HG03025 (cell line): ENCODE data around the gene NELFCD.
"Not testable (repeated sequence)": the region's sequence is repeated elsewhere in the genome, so short reads cannot be mapped to it uniquely, and the experiment has no call there.

Experiments used
- ATAC-seq: cut with Tn5 transposase; IDR thresholded peaks from one replicate; pipeline ENCODE4 v1.9.1; 2021; ENCODE audit warnings: mild to moderate bottlenecking, moderate library complexity; ENCODE audit not compliant: unreplicated experiment, low FRiP score

The NELFCD gene

DNA sequence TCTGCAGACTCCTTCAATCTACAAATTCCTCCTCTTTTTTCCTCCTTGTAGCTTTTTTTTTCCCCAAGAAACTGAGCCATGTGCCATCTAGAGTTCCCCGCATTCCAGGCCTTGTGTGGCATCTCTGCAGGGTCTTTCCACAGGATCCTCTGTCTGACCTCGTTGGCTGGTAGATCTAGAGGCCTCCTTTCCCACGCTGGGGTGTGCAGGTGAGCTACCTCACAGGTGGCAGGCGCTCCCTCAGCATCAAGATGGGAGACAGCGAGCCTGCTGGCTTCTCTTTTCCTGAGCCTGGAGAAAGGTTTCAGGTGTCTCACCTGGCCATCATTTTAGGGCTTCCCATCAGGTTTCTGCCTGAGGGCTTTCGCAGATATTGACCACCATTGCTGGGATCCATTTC is 9.6 kb upstream of the NELFCD start:
- no peak for ATAC-seq

GRCh38 chr20:58973179-58973578 is 7.9 kb upstream of the NELFCD start:
- no peak for ATAC-seq

GRCh38 chr20:58973866-58974265 is 7.2 kb upstream of the NELFCD start:
- ATAC-seq = no peak

GRCh38 chr20:58975353-58975752 is 5.7 kb upstream of the NELFCD start:
- ATAC-seq = no peak

- no peak for ATAC-seq
These were observed 4.9 kb upstream of the NELFCD start for GRCh38 chr20:58976061-58976730.

GRCh38 chr20:58978351-58979190 is 2.5 kb upstream of the NELFCD start:
- ATAC-seq = no peak

DNA sequence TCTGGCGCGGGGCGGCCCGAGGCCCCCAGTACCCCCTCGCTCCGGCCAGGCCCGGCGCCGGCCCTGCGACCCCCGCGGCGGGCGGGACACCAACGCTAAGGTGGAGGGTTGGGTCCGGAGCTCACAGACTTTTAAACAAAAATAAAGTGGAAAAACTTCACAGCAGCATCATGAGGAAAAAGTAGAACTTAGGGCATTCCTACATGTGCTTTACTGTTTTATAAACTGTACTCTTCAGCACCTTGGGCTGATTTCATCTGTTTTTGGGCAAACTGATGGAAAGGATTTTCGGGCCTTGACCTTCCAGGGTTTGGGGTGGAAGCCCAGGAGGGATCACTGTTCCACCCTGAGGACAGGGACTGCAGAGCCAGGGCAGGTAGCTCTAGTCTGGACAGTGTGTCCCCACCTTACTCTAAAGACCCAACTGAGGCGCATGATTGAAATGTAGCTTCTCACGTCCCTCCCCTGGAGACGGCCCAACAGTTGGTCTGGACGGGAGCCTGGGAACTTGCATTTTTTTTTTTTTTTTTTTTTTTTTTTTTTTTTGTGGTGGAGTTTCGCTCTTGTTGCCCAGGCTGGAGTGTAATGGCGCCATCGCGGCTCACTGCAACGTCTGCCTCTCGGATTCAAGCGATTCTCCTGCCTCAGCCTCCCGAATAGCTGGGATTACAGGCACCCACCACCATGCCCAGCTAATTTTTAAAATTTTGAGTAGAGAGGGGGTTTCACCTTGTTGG is 740 bp downstream of the NELFCD start:
- ATAC-seq = no peak

DNA sequence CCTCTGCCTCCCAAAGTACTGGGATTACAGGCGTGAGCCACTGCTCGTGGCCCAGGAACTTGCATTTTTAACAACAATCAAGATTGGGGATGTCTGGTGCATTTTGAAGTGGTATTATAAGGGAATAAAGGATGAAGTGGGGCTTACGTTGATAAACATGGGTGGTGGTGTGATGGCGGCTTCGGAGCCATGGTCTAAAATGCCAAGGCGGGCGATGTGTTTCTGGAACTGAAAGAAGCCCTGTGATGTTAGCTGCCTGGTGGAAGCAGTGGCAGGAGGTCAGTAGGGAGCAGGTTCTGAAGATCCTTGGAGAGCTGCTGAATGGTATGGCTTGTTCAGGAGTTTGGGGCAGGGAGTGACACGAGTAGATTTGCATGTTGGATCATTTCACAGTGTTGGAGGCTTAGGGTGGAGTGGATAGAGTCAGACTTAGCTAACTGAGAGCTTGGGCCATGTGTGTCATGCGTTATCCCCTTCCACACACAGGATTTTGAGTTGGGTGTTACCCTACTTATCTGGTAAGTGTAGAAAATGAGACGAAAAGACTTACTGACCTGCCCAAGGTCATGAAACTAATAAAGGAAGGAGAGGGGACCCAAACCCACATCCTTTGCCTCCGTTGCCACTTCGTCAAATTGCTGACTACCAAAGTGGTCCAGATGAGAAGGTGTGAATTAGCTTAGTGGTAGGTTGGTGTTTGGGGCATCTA is 1.5 kb downstream of the NELFCD start:
- no peak for ATAC-seq

GRCh38 chr20:58983115-58983468 is 2.0 kb downstream of the NELFCD start:
- not testable (repeated sequence) for ATAC-seq

DNA sequence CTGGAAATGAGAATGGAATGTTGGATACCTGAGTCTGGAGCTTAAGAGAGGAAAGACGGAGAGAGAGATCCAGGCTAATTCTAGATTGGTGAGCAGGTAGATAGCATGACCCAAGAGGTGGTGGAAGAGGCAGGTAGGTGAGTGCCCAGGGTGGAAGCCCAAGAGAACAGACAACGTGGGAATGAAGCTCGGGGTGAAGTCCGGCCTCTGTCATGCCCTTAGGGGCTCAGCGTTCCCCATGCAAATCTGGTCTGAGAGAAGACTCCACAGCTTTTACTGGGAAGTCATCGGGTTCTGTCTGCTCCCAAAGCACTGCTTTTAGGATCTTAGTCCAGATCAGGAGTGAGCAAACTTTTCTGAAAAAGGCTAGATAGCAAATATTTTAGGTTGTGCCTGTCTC is 3.6 kb downstream of the NELFCD start:
- no peak for ATAC-seq

GRCh38 chr20:58985656-58986055 is 4.6 kb downstream of the NELFCD start:
- ATAC-seq = no peak

DNA sequence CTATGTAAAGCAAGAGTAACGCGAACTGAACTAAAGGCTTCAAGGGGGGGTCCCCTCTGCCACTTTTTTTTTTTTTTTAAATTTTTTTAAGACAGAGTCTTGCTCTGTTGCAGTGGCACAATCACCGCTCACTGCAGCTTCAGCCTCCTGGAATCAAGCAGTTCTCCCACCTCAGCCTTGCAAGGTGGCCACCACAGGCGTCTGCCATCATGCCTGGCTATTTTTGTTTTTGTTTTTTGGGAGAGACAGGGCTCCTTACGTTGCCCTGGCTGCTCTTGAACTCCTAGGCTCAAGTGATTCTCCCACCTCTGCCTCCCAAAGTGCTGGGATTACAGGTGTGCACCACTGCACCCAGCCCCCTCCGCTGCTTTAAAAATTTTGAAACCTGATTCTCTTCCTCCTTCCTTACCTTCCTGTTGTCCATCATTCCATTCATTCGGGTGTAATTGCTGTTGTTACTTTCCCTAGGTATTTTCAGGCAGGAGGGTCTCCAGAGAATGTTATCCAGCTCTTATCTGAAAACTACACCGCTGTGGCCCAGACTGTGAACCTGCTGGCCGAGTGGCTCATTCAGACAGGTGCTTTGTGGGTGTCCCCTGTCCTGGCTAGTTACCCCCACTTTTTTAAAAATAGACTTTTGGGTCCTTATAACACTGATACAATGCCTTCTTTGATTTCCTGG is 5.4 kb downstream of the NELFCD start:
- ATAC-seq = no peak

DNA sequence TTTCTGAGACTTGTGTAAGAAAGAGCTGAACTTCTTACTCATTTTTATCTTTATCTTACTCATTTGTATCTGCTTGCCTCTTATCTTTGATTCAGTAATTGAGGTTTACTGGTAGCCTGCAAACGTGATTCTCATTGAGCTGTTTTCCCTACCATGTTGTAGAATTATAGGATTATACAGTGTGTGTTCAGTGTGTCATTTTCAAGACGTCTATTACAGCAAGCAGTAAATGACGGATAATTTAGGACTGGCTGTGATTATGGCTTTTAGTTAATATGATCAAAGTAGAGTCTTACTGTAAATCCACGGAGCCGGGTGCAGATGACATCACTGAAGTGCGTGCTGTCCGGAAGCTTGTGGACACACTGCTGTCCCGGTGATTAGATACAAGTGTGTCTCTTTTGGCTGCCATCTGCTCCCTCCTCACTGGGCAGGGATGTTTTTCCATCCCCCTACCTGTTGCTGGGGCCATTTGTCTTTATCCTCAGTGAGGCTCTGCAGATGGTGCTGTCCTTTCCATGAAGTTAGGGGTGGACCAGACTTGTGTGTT is 6.0 kb downstream of the NELFCD start:
- ATAC-seq = no peak

DNA sequence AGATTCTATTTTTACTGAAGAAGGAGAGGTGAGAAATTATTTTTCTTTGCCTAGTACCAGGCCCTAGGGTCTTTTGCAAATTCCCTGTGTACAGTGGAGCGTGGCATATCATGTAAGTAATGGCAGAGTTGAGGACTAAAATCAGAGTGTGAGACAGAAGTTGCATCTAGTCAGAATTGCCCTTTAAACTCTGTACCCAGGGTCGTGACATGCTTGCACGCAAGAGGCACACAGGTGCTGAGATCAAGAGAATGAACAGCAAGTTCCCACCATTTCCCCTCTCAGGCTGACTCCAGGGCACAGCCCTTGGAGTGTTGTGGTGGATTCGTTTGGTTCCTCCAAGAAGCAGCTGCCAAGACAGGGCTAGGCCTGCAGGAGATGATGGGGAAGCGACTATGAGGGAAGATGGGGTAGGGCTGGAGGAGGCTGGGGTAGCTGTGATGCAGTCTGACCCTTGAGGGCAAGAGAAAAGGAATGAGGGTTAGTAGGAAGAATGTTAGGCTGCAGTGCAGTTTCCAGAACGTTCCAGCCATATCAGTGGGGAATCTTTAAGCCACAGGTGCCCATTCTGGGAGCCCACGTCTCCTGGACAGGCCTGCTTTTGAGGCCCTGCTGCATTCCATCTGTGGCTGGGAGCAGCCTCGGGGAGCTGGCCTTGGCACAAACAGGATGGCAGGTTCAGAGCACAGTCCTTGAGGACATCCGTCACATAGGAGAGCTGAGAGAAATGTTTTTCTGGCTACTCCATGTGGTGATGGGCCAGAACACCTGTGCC is 6.9 kb downstream of the NELFCD start:
- ATAC-seq = no peak

GRCh38 chr20:58988565-58988882 is 7.5 kb downstream of the NELFCD start:
- ATAC-seq = no peak

- no peak for ATAC-seq
These were observed 8.1 kb downstream of the NELFCD start for GRCh38 chr20:58989196-58989595.

DNA sequence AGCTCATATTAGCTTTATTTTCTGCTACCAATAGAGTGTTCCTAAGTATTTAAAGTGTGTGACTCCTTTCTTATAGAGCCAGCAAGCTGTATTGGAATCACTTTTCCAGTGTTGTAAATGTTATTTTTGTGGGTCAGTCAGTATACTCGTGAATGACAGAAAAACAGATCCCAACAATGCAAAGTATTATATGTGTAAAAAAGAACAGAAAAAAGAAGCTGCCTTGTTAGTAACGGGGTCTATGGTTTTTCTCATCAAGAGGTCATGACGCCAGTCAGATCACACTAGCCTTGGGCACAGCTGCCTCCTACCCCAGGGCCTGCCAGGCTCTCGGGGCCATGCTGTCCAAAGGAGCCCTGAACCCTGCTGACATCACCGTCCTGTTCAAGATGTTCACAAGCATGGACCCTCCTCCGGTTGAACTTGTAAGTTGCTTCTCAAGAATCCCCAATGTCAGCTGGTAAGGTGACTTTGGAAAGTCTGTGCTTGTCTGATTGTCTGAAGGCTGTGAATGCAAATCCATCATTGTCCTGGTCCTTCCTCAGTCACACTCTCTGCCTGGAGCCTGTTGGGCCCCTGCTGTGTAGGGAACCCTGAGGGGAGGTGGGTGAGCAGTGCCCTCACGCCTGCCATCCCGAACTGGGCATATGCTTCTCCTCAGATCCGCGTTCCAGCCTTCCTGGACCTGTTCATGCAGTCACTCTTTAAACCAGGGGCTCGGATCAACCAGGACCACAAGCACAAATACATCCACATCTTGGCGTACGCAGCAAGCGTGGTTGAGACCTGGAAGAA is 9.8 kb downstream of the NELFCD start:
- ATAC-seq = no peak

DNA sequence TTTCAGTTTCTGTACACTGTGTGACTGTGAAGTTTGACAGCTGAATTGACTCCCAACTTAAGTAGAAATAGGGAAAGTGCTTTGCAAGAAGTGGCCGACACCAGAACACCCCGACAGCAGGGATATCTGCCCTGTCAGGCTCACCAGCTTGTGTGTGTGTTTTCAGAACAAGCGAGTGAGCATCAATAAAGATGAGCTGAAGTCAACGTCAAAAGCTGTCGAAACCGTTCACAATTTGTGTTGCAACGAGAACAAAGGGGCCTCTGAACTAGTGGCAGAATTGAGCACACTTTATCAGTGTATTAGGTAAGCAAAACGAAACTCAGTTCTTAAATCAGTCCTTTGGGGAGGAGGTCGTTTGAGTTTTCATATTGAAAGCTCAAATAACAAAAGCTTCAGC is 10.7 kb downstream of the NELFCD start:
- ATAC-seq = no peak

DNA sequence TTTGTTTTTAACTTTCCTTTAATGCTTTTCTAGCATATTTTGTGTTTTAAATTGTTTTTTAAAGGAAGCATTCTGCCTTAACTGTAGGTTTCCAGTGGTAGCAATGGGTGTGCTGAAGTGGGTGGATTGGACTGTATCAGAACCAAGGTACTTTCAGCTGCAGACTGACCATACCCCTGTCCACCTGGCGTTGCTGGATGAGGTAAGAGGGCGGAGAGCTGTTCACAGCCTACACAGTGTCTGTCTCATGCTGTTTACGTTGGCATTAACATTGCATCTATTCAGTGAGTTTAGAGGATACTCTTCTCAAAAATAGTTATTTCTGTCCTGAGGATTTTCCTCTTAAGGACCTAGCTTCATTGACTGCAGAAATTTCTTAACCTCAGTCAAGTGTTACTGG is 11.9 kb downstream of the NELFCD start:
- no peak for ATAC-seq
